ENCODE data around the gene RPL3. TPM values are rescaled to one million over a fixed set of nuclear protein-coding genes. Genes with fewer than 3 reads are reported as not detected.

The RPL3 gene
- total and polyA plus RNA-seq, 4 donors: 580 to 1,767 (median 1,184) TPM

DNA sequence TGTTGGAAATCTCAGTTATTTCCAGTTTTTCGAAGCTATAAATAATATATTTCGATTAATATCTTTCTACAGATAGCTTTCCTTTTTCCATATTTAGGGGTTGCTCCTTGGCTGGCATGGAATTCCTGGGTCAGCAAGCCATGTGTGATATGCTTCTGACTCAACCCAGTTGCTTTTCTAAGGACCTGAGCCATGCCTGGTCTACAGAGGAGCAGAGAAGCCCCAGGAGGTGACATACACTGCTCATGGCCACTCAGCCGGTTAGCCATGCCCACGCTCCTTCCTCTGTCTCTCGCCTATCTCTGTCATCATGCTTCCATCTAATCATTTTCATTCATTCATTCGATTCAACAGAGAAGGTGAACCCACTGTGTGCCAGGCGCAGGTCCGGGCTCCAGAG lies 51.4 kb downstream of the RPL3 start:
- Histone ChIP-seq H3K27me3 (ENCODE audit: control insufficient read depth in 4 of 4, insufficient read depth in 4 of 4, low read length in 3 of 4) (no peaks in the 10 kb centered on the region), H3K9ac (ENCODE audit: low read depth in 1 of 2, low read length in 2 of 2) (no peak overlapping the region), H3K9me3 (ENCODE audit: control insufficient read depth in 4 of 4, low read length in 3 of 4) (no peaks in the 10 kb centered on the region), H3K36me3 (ENCODE audit: control insufficient read depth in 4 of 4, insufficient read depth in 3 of 4, low read depth in 1 of 4, low read length in 3 of 4) (no peaks in the 10 kb centered on the region), H3K27ac (ENCODE audit: low read depth in 1 of 2, low read length in 2 of 2) (no peak overlapping the region), H3K4me1 (ENCODE audit: control insufficient read depth in 4 of 4, insufficient read depth in 4 of 4, low read length in 3 of 4) (no peaks in the 10 kb centered on the region), H3K4me3 (ENCODE audit: low read depth in 1 of 3, low read length in 3 of 3) (no peak overlapping the region)
- WGBS: 90% methylated on average over 8 of the region's 8 CpGs
- no peak for DNase-seq (ENCODE audit: low spot score)
- TF ChIP-seq YY1 (IDR thresholded peaks at IDR 0.05) (no peak), FOXA1 (IDR thresholded peaks at IDR 0.05) (no peak), NR2F2 (IDR thresholded peaks at IDR 0.05) (no peak), EGR1 (IDR thresholded peaks at IDR 0.05; ENCODE audit: low read depth in 2 of 2) (no peak), HNF4G (IDR thresholded peaks at IDR 0.05) (no peak), RAD21 (IDR thresholded peaks at IDR 0.05) (no peak), FOXA2 (IDR thresholded peaks at IDR 0.05) (no peak), RXRA (IDR thresholded peaks at IDR 0.05) (no peak), TAF1 (conservative IDR thresholded peaks at IDR 0.05) (no peak), GABPA (IDR thresholded peaks at IDR 0.05 in 1 of 2, conservative IDR thresholded peaks at IDR 0.05 in 1 of 2) (no peak), JUND (IDR thresholded peaks at IDR 0.05) (no peak)
- TF ChIP-seq, protein P1, sequence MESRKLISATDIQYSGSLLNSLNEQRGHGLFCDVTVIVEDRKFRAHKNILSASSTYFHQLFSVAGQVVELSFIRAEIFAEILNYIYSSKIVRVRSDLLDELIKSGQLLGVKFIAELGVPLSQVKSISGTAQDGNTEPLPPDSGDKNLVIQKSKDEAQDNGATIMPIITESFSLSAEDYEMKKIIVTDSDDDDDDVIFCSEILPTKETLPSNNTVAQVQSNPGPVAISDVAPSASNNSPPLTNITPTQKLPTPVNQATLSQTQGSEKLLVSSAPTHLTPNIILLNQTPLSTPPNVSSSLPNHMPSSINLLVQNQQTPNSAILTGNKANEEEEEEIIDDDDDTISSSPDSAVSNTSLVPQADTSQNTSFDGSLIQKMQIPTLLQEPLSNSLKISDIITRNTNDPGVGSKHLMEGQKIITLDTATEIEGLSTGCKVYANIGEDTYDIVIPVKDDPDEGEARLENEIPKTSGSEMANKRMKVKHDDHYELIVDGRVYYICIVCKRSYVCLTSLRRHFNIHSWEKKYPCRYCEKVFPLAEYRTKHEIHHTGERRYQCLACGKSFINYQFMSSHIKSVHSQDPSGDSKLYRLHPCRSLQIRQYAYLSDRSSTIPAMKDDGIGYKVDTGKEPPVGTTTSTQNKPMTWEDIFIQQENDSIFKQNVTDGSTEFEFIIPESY (IDR thresholded peaks at IDR 0.05): no peak

DNA sequence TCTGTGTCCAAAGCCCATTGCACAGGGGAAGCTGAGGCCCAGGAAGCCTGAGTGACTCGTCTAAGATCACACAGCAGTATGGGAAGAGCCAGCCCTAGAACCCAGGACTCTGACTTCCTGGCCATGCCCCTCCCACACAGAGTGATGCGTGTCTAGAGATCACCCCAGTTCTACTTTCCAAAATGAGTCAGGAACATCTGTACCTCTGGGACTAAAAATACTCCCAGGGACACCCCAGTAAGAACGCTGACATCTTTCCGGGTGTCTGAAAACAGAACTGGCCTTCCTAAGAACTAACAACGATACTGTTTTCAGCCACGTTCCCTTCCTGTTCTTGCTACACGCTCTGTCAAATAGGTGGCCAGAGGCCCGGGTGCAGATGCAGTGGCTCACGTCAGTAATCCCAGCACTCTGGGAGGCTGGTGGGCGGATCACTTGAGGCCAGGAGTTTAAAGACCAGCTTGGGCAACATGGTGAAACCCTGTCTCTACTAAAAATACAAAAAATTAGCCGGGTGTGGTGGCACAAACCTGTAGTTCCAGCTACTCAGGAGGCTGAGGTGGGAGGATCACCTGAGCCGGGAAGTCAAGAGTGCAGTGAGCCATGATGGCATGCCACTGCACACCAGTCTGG lies 52.9 kb downstream of the RPL3 start:
- no peak for DNase-seq (ENCODE audit: low spot score)
- Histone ChIP-seq H3K9me3 (ENCODE audit: control insufficient read depth in 4 of 4, low read length in 3 of 4) (peaks cover under 1 to 4% (median 3%) of the 10 kb centered on the region in 4 donors), H3K4me1 (ENCODE audit: control insufficient read depth in 4 of 4, insufficient read depth in 4 of 4, low read length in 3 of 4) (no peaks in the 10 kb centered on the region), H3K27ac (ENCODE audit: low read depth in 1 of 2, low read length in 2 of 2) (no peak overlapping the region), H3K4me3 (ENCODE audit: low read depth in 1 of 3, low read length in 3 of 3) (no peak overlapping the region), H3K27me3 (ENCODE audit: control insufficient read depth in 4 of 4, insufficient read depth in 4 of 4, low read length in 3 of 4) (no peaks in the 10 kb centered on the region), H3K9ac (ENCODE audit: low read depth in 1 of 2, low read length in 2 of 2) (no peak overlapping the region), H3K36me3 (ENCODE audit: control insufficient read depth in 4 of 4, insufficient read depth in 3 of 4, low read depth in 1 of 4, low read length in 3 of 4) (no peaks in the 10 kb centered on the region)
- 75% methylated on average over 12 of the region's 12 CpGs for WGBS
- TF ChIP-seq, protein P2, sequence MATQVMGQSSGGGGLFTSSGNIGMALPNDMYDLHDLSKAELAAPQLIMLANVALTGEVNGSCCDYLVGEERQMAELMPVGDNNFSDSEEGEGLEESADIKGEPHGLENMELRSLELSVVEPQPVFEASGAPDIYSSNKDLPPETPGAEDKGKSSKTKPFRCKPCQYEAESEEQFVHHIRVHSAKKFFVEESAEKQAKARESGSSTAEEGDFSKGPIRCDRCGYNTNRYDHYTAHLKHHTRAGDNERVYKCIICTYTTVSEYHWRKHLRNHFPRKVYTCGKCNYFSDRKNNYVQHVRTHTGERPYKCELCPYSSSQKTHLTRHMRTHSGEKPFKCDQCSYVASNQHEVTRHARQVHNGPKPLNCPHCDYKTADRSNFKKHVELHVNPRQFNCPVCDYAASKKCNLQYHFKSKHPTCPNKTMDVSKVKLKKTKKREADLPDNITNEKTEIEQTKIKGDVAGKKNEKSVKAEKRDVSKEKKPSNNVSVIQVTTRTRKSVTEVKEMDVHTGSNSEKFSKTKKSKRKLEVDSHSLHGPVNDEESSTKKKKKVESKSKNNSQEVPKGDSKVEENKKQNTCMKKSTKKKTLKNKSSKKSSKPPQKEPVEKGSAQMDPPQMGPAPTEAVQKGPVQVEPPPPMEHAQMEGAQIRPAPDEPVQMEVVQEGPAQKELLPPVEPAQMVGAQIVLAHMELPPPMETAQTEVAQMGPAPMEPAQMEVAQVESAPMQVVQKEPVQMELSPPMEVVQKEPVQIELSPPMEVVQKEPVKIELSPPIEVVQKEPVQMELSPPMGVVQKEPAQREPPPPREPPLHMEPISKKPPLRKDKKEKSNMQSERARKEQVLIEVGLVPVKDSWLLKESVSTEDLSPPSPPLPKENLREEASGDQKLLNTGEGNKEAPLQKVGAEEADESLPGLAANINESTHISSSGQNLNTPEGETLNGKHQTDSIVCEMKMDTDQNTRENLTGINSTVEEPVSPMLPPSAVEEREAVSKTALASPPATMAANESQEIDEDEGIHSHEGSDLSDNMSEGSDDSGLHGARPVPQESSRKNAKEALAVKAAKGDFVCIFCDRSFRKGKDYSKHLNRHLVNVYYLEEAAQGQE (IDR thresholded peaks at IDR 0.05): no peak
- TF ChIP-seq FOXA1 (IDR thresholded peaks at IDR 0.05): no peak
- TF ChIP-seq FOXA2 (IDR thresholded peaks at IDR 0.05): no peak
